GM19099 (cell line): ENCODE results near the gene RUFY2.

Experiments used
- POLR2A ChIP-seq: IDR thresholded peaks from 3 replicates; pipeline ENCODE4 v1.6.1; 2011; ENCODE audit warnings: low read depth; ENCODE audit not compliant: insufficient read length; ENCODE audit errors: extremely low read depth

Gene RUFY2

DNA sequence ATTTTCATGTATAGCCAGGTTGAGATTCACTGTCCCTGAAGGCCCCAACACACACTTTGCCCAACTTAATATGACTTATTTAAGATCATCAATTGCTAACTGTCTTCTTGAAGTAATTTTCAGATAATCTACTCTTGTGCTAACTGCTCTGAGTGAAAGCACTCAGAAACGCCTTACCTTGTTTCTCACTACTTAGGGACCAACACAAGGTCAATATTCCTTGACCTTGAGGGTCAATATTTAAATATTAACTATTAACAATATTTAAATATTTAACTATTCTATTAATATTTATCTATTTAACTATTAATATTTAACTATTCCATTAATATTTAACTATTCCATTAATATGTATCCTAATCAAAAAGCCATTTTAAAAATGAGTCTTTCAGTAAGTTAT lies 101.2 kb downstream of the RUFY2 start:
- no peak for TF ChIP-seq POLR2A

DNA sequence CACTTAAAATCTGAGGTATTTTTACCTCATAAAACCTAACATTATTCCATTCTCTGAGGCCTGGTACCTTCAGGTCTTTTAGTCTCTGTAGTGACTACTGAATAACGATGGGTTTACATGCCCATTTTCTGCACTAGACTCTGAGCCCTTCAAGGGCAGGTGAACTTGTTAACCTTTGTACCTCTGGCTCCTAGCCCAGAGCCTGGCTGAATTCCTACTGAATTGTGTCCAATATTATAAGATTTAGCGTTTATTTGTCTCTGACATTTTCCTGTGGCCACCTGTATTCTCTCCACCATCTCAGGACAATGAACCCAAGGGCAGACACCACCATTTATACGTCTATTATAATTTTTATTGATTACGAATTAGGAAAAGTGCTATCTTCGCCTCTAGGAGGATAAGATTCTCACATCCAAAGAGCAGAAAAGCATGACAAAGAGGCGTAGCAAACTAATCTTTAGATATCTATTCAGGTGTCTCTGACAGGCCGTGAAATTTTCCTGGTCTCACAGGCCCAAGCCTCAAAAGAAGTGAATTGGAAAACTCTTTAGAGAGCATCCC lies 103.1 kb downstream of the RUFY2 start:
- no peak for TF ChIP-seq POLR2A

DNA sequence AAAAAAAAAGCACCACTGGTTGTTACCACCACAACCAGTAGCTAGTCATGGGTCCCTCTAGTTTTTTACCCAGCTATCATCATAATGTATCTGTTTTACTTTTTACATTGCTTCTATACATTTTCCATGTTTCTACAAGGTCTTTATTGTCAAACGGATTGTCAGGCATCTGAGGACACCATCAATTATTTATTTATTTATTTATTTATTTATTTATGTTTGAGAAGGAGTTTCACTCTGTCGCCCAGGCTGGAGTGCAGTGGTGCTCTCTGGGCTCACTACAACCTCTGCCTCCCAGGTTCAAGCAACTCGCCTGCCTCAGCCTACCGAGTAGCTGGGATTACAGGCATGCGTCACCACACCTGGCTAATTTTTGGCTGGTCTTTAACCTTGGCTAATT lies 104.2 kb downstream of the RUFY2 start:
- TF ChIP-seq POLR2A, result no peak

DNA sequence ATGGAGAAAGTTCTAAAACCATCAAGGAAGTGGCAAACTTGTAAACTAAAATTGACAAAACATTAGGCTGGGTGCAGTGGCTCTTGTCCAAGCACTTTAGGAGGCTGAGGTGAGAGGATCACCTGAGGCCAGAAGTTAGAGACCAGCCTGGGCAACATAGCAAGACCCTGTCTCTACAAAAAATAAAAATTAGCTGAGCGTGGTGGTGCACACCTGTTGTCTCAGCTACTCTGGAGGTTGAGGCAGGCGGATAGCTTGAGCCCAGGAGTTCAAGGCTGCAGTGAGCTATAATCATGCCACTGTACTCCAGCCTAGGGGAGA lies 104.6 kb downstream of the RUFY2 start:
- TF ChIP-seq POLR2A, result no peak

DNA sequence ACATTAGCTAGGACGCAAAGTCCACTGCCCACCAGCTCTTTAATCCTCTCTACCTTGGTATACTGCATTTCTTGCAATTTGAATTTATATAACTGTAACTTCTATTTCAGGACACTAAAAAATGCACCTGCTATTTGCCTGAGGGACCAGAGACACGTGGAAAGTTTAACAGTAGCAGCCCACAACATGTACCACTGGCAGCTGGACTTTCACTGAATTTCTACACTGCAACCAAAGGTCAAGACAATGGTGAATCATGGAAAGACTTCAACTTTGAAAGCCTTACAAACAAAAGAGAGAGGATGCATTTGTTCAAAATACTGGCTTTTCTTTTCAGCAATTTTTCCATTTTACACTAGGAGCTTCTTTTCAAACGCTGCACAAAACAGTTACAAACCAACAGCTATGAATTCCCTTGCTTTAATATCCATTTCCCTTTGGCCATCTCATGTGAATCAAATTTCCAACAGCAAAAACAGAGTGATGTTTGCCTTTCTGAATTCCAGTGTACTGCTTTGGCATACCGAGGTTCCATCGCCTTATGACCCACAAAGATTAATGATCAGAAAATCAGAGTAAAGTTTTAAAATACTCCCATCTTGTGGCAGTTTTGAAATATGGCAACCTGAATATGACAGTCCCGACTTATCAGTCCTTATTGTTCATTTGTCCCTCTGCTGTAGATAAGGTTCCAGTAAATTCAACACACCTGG lies 105.1 kb downstream of the RUFY2 start:
- no peak for TF ChIP-seq POLR2A

DNA sequence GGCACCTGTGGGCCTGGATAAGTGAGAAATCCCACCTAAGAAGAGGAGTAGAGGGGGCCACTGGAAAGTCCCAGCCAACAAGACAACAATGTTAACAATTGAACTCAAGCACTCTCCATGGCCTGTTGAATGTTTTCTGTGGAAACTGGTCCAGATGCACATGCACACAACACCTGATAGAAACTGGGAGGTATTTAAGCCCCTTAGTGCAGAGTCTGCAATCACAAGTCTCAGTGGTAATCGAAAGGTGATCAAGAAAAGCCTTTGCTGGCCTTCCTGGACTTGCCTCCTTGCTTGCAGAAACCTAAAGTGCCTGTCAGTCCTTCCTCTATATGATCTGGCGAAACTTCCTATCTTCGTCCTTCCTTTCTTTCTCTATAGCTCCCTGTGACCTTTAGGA lies 105.8 kb downstream of the RUFY2 start:
- TF ChIP-seq POLR2A, result no peak

DNA sequence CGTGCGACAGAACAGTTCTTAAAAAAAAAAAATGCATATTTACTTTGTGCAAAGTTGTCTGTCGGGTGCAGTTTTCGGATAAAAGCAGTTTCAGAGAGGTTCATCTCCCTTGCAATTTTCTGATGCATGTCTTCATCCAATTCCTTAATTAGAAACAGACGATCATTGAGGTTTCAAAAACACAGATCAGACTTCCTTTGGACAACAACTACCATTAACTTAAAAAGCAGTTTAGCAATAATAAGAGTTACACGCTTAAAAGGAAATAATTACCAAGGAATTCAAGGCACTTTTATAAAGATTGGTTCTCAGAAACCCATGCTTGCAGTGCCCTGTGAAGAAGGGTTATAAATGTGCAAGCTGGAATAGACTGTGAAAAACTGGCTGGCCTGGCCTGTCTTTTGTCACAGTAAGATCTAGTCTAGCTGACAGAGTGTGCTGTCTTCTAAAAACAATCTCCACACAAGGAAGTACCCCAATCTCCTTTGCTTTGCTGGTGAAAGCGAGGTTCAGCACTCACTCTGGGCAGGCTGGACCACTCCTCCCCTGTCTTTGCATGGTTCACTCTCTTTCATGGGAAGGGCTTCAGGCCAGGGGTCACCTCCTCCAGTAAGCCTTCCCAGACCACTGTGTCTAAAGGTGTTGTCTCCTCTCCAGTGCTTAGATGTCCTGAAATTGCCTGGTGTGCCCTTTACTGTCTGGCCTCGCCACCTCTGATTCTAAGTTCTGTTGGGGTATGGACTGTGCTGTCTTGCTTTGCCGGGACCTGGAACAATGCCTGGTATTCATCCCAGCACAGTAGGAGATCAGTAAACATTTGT lies 110.0 kb downstream of the RUFY2 start:
- no peak for TF ChIP-seq POLR2A
